GM18870 (cell line): Measurements from ENCODE around the gene ART5.
"Not testable (repeated sequence)": the region's sequence is repeated elsewhere in the genome, so short reads cannot be mapped to it uniquely, and the experiment has no call there.

Experiments used
- ATAC-seq: cut with Tn5 transposase; IDR thresholded peaks from one replicate; pipeline ENCODE4 v1.9.1; 2021; ENCODE audit warnings: moderate library complexity; ENCODE audit not compliant: unreplicated experiment

Gene ART5

GRCh38 chr11:3623767-3624458, 17.9 kb downstream of the ART5 start:
- no peak for ATAC-seq

GRCh38 chr11:3623121-3623520, 18.7 kb downstream of the ART5 start:
- ATAC-seq, result no peak

GRCh38 chr11:3622521-3622920, 19.3 kb downstream of the ART5 start:
- ATAC-seq, result no peak

- ATAC-seq, result no peak
Measured at GRCh38 chr11:3617990-3618389, 23.8 kb downstream of the ART5 start.

GRCh38 chr11:3616721-3617460, 24.9 kb downstream of the ART5 start:
- no peak for ATAC-seq

GRCh38 chr11:3615998-3616397, 25.8 kb downstream of the ART5 start:
- no peak for ATAC-seq

GRCh38 chr11:3614742-3615171, 27.0 kb downstream of the ART5 start:
- peak; percentile 83 for ATAC-seq

GRCh38 chr11:3613998-3614741, 27.6 kb downstream of the ART5 start:
- ATAC-seq, result peak; percentile 21

- ATAC-seq, result no peak
Measured at GRCh38 chr11:3611976-3612678, 29.7 kb downstream of the ART5 start.

- no peak for ATAC-seq
Measured at GRCh38 chr11:3610846-3611245, 30.9 kb downstream of the ART5 start.

- no peak for ATAC-seq
Measured at GRCh38 chr11:3609416-3610265, 32.2 kb downstream of the ART5 start.

- no peak for ATAC-seq
Measured at GRCh38 chr11:3605771-3606203, 36.0 kb downstream of the ART5 start.

GRCh38 chr11:3605283-3605662, 36.5 kb downstream of the ART5 start:
- ATAC-seq, result no peak

- no peak for ATAC-seq
Measured at GRCh38 chr11:3604167-3604566, 37.6 kb downstream of the ART5 start.

- not testable (repeated sequence) for ATAC-seq
Measured at GRCh38 chr11:3600201-3600600, 41.6 kb downstream of the ART5 start.

GRCh38 chr11:3597743-3598142, 44.0 kb downstream of the ART5 start:
- not testable (repeated sequence) for ATAC-seq

GRCh38 chr11:3591326-3591725, 50.5 kb downstream of the ART5 start:
- not testable (repeated sequence) for ATAC-seq

- not testable (repeated sequence) for ATAC-seq
Measured at GRCh38 chr11:3590193-3590592, 51.6 kb downstream of the ART5 start.

- ATAC-seq, result not testable (repeated sequence)
Measured at GRCh38 chr11:3588776-3589175, 53.0 kb downstream of the ART5 start.
